Measurements from ENCODE around the gene TMEM208. TPM values are rescaled to one million over a fixed set of nuclear protein-coding genes. Genes with fewer than 3 reads are reported as not detected.

The TMEM208 gene
- total RNA-seq, 1 donor from 2014 or later, result 25.3 TPM

GRCh38 chr16:67210069-67210937 is 16.6 kb upstream of the TMEM208 start:
- ATAC-seq, result no peak

GRCh38 chr16:67211674-67212073 is 15.3 kb upstream of the TMEM208 start:
- ATAC-seq, result no peak

- ATAC-seq, result peak; percentile 28
These were observed 14.2 kb upstream of the TMEM208 start for GRCh38 chr16:67212766-67213165.

GRCh38 chr16:67213197-67214019 is 13.5 kb upstream of the TMEM208 start:
- no peak for ATAC-seq

GRCh38 chr16:67215706-67216105 is 11.2 kb upstream of the TMEM208 start:
- ATAC-seq, result no peak

GRCh38 chr16:67216612-67217490 is 10.1 kb upstream of the TMEM208 start:
- no peak for ATAC-seq

- no peak for ATAC-seq
These were observed 2.9 kb upstream of the TMEM208 start for GRCh38 chr16:67223992-67224391.

- ATAC-seq, result no peak
These were observed 581 bp upstream of the TMEM208 start for GRCh38 chr16:67226295-67226803.

- ATAC-seq, result no peak
These were observed 614 bp downstream of the TMEM208 start for GRCh38 chr16:67227567-67227921.

- no peak for ATAC-seq
These were observed 1.3 kb downstream of the TMEM208 start for GRCh38 chr16:67228034-67228785.

- no peak for ATAC-seq
These were observed 2.0 kb downstream of the TMEM208 start for GRCh38 chr16:67228905-67229304.

- ATAC-seq, result no peak
These were observed 3.2 kb downstream of the TMEM208 start for GRCh38 chr16:67229906-67230808.

GRCh38 chr16:67230809-67231660 is 4.1 kb downstream of the TMEM208 start:
- ATAC-seq, result no peak

GRCh38 chr16:67233596-67233995 is 6.7 kb downstream of the TMEM208 start:
- no peak for ATAC-seq

GRCh38 chr16:67234180-67234597 is 7.3 kb downstream of the TMEM208 start:
- no peak for ATAC-seq

- ATAC-seq, result peak; percentile 46
These were observed 9.1 kb downstream of the TMEM208 start for GRCh38 chr16:67235816-67236562.

- peak; percentile 43 for ATAC-seq
These were observed 9.8 kb downstream of the TMEM208 start for GRCh38 chr16:67236563-67237395.
